ENCODE data around the gene OR6N1.

The OR6N1 gene

GRCh38 chr1:158771950-158772866 is at the start of gene OR6N1:
TSS of gene OR6N1 (minus strand) at chr1:158772195. CDS start at chr1:158766682, 5,513 bp downstream.
- no peak for DNase-seq

GRCh38 chr1:158821723-158822122 is 49.7 kb upstream of the OR6N1 start:
- DNase-seq: no peak

- DNase-seq: no peak
Observed at GRCh38 chr1:158819461-158820443, 47.8 kb upstream of the OR6N1 start.

GRCh38 chr1:158818975-158819431 is 47.0 kb upstream of the OR6N1 start:
- no peak for DNase-seq

- DNase-seq: no peak
Observed at GRCh38 chr1:158818560-158818959, 46.6 kb upstream of the OR6N1 start.

- DNase-seq: no peak
Observed at GRCh38 chr1:158814970-158815369, 43.0 kb upstream of the OR6N1 start.

GRCh38 chr1:158813164-158813563 is 41.2 kb upstream of the OR6N1 start:
- no peak for DNase-seq

- DNase-seq: no peak
Observed at GRCh38 chr1:158812336-158812735, 40.3 kb upstream of the OR6N1 start.

- DNase-seq: no peak
Observed at GRCh38 chr1:158810311-158810710, 38.3 kb upstream of the OR6N1 start.

GRCh38 chr1:158809862-158810261 is 37.9 kb upstream of the OR6N1 start:
- DNase-seq: no peak

- DNase-seq: no peak
Observed at GRCh38 chr1:158809256-158809655, 37.3 kb upstream of the OR6N1 start.

GRCh38 chr1:158806916-158807536 is 35.0 kb upstream of the OR6N1 start:
- DNase-seq: no peak

- no peak for DNase-seq
Observed at GRCh38 chr1:158803678-158804077, 31.7 kb upstream of the OR6N1 start.

GRCh38 chr1:158801396-158801795 is 29.4 kb upstream of the OR6N1 start:
- no peak for DNase-seq

- no peak for DNase-seq
Observed at GRCh38 chr1:158800526-158800925, 28.5 kb upstream of the OR6N1 start.

- no peak for DNase-seq
Observed at GRCh38 chr1:158799689-158800088, 27.7 kb upstream of the OR6N1 start.

- no peak for DNase-seq
Observed at GRCh38 chr1:158798531-158798930, 26.5 kb upstream of the OR6N1 start.

GRCh38 chr1:158794247-158794646 is 22.3 kb upstream of the OR6N1 start:
- no peak for DNase-seq

GRCh38 chr1:158793604-158794003 is 21.6 kb upstream of the OR6N1 start:
- DNase-seq: no peak

- DNase-seq: no peak
Observed at GRCh38 chr1:158781104-158781503, 9.1 kb upstream of the OR6N1 start, which contains the start of gene OR6N2. TSS of gene OR6N2 (minus strand) at chr1:158781204. CDS start at chr1:158777635, 3,569 bp downstream.

- DNase-seq: no peak
Observed at GRCh38 chr1:158754420-158754819, 17.6 kb downstream of the OR6N1 start, which contains the start of gene OR6K6. TSS of gene OR6K6 (plus strand) at chr1:158754720. CDS start at chr1:158754888, 168 bp downstream.

- DNase-seq: no peak
Observed at GRCh38 chr1:158752155-158752712, 19.8 kb downstream of the OR6N1 start.

Data from NCI-H748 treated with DMSO at 0.1 percent for 48 hours (cell line).